GM21515 (cell line): ENCODE results near the gene TAP1.
"Not testable (repeated sequence)": the region's sequence is repeated elsewhere in the genome, so short reads cannot be mapped to it uniquely, and the experiment has no call there.

ENCODE experiments used
- ATAC-seq: cut with Tn5 transposase; IDR thresholded peaks from one replicate; pipeline ENCODE4 v1.9.1; 2021; ENCODE audit not compliant: unreplicated experiment

TAP1 gene

DNA sequence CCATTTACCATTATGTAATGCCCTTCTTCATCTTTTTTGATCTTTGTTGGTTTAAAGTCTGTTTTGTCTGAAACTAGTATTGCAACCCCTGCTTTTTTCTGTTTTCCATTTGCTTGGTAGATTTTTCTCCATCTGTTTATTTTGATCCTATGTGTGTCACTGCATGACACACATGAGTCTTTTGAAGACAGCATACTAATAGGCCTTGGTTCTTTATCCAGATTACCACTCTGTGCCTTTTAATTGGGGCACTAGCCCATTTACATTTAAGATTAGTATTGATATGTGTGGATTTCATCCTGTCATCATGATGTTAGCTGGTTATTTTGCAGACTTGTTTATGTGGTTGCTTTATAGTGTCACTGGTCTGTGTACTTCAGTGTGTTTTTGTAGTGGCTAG is 48.1 kb downstream of the TAP1 start:
- ATAC-seq: not testable (repeated sequence)

DNA sequence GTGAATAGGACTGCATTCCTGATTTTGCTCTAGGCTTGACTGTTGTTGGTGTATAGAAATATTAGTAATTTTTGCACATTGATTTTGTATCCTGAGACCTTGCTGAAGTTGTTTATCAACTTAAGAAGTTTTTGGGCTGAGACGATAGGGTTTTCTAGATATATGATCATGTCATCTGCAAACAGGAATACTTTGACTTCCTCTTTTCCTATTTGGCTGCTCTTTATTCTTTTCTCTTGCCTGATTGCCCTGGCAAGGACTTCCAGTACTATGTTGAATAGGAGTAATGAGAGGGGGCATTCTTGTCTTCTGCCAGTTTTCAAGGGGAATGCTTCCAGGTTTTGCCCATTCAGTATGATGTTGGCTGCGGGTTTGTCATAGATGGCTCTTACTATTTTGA is 50.1 kb downstream of the TAP1 start:
- ATAC-seq: no peak

DNA sequence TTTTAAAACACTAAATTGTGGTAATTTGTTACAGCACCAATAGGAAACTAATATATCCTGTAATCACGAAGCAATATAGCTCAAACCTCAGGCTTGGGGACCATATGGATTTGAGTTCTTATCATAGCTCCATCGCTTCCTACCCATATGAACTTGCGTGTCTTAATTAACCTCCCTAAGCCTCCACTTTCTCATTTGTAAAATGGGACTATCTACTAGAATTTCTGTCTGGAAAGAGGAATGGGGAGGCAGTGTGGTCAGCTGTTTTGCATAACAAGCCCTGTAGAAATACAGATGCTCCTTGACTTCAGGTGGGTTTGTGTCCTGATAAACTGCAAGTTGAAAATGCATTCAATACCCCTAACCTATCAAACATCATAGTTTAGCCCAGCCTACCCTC is 53.8 kb downstream of the TAP1 start:
- no peak for ATAC-seq

DNA sequence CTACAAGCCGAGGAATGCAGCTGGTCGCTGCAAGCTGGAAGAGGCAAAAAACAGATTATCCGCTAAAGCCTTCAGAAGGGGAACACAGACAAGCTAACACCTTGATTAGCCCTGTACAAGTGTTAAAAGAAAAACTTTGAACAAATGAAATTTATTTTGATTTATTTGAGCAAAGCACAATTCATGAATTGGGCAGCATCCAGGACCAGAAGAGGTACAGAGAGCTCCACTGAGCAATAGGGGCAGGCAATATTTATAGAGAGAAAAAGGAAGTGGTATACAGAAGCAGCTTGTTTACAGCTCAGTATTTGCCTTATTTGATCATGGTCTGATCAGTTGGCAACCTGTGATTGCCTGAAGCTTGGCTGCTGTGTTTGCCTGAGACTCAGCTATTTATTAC is 54.3 kb downstream of the TAP1 start:
- no peak for ATAC-seq

DNA sequence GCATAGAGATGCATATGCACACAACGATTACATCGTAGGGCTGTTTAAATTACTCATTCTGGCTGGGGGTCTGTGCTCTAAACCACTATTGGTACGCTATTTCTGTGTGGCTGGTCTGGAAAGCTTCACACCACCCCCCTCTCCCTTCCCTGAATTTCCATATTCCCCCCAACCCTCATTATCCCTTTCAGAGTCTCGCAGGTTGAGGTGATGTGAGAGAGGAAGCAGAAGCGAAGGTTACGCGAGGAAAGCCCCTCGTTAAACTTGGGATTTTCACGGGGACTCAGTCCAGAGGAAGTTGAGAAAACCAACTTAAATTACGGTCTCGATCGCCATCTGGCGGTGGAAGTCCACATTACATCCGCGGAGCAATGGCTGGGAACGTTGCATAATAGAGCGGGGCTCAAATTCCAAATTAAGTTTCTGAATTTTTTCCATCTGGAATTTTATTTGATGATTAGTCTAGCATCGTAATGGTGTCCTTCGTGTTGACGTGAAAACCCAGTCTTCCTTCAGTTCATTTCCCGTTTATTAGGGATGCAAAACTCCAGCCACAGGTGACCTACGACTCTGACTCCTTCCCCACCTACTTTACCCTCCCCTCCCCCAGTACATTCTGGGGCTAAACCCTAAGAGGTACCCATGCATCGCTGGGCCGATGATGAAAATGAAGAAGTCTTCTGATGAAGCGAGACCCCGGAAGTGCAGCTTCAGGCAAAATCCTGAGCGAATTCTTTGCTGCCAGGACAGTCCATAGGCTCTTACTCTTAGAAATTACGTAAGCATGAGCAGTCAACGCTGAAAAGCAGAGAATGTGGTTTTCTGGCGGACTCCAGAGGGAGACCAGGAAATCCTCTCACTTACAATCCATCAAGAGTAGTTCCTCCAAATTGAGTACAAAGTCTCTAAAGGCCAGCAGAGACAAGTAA is 56.4 kb downstream of the TAP1 start:
- ATAC-seq: no peak
